ENCODE data around the gene AASDH. TPM values are rescaled to one million over a fixed set of nuclear protein-coding genes. Genes with fewer than 3 reads are reported as not detected.

Gene AASDH
- total RNA-seq, 1 donor from 2014 or later, result 8.1 TPM

DNA sequence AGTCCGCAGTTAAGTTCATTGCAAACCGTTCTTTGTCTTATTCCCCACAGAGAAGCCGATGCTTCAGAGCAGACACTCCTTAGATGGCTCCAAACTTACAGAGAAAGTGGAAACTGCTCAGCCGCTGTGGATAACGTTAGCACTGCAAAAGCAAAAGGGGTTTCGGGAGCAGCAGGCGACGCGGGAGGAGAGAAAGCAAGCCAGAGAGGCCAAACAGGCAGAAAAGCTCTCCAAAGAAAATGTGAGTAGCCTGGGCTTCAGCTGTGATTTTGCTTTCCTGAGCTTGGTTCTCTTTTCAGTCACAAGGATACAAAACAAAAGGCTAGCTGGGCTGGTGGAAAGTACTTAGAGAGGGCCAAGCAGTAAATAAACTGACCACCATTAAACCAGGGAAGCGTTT is 64.0 kb downstream of the AASDH start:
- intact Hi-C loops (cut with DNase I), result no loop called here

DNA sequence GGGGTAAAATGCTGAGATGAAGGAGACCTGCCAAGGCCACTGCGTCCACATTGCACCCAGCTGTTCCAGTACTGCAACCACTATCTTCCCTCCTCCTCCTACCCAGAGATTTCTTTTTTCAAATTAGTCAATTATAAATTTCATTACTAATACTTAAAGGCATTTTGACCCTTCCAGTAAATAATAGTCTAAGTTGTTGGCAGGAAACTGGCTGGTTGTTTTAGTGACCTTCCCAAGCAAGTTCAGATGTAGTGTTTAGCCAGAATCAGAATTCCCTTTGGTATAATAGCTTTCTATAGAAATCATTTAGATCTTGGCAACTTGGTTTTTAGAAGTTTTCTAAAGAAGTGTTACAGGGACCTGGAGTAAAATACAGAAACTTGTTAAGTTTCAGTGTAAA is 66.0 kb downstream of the AASDH start:
- intact Hi-C loops (cut with DNase I), result no loop called here

More for the DNA sequence above, 64.0 kb downstream of the AASDH start:
- DNase-seq (ENCODE audit: low spot score), result no peak

DNA sequence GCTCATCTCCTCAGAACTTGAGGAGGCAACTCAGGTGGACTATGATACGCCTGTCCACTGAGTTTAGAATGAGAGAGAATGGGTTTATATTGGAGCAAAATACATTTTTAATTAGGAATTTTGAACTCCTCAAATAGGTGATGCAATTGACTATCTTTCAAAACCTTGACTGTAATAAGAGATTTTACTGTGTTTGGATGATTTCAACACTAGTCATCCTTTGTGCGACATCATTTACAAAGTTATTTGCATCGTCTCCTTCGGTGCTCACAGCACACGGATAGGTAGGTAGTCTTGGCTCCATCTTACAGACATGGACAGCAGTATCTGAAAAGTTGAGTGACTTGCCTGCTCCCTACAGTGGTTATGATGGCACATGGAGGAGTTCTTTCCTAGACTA is 67.0 kb downstream of the AASDH start:
- no peak for DNase-seq (ENCODE audit: low spot score)
- intact Hi-C loops (cut with DNase I), result no loop called here

More for the DNA sequence above, 66.0 kb downstream of the AASDH start:
- DNase-seq (ENCODE audit: low spot score), result no peak

DNA sequence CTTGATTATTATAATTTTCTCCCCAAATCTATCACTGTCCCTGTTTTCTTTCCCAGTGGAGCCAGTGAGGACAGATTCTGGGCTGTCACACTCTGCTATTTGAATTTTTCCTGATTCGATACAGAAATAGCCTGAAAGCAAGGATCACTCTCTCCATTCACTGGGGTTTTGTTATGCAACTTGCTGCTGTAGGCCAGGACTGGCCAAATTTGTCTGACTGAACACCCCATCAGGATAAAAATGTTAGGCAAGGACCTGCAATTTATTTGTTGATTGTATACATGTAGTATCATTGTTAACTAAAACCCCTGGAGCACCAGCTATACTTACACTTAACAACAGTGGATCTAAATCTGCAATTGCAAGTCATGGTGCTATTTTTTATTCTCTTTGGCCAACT is 68.7 kb downstream of the AASDH start:
- intact Hi-C loops (cut with DNase I), result no loop called here
- DNase-seq (ENCODE audit: low spot score), result no peak

DNA sequence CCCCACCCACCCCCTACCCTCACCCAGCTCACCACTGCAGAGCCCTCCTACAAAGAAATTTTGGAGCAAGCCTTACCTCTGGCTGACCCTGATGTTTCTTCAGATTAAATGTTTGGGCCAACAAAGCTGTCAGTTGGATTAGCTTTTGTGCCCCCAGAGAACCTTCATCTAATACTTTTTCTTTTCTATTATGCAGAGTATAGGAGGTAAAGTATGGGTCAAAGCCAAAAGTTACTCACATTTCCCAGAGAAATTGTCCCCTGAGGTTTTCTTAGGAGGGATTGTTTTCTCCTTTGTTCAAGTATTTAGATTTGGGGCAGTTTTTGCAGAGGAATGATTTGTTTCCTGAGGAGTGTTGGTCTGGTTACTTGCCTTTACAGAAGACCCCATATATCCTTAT is 69.5 kb downstream of the AASDH start:
- intact Hi-C loops (cut with DNase I), result no loop called here
- no peak for DNase-seq (ENCODE audit: low spot score)

DNA sequence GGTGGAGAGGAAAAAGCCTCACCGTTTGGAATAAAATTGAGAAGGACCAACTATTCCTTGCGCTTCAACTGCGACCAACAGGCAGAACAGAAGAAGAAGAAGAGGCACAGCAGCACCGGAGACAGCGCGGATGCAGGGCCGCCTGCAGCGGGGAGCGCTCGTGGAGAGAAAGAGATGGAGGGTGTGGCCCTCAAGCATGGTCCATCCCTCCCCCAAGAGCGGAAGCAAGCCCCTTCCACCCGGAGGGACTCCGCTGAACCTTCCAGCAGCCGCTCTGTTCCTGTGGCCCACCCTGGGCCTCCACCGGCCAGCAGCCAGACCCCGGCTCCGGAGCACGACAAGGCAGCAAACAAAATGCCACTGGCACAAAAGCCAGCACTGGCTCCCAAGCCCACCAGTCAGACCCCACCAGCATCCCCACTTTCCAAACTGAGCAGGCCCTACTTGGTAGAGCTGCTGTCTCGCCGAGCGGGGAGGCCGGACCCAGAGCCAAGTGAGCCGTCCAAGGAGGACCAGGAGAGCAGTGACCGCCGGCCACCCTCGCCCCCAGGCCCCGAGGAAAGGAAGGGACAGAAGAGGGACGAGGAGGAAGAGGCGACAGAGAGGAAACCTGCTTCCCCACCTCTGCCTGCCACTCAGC is 71.2 kb downstream of the AASDH start:
- intact Hi-C loops (cut with DNase I), result no loop called here
- DNase-seq (ENCODE audit: low spot score), result no peak

DNA sequence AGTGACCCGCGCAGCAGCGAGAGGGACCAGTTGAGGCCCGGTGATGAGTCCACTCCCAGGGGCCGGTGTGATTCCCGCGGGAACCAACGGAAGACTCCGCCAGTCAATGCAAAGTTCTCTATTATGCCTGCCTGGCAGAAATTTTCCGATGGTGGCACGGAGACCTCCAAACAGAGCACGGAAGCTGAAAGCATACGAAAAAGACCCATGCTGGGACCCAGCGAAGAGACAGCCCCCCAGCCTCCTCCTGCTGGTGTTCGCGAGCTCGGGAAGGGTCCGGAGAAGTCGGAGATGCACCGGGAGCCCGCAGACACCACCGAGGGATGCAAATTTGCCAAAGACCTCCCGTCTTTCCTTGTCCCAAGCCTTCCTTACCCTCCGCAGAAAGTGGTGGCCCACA is 71.7 kb downstream of the AASDH start:
- intact Hi-C loops (cut with DNase I), result no loop called here
- DNase-seq (ENCODE audit: low spot score), result no peak

DNA sequence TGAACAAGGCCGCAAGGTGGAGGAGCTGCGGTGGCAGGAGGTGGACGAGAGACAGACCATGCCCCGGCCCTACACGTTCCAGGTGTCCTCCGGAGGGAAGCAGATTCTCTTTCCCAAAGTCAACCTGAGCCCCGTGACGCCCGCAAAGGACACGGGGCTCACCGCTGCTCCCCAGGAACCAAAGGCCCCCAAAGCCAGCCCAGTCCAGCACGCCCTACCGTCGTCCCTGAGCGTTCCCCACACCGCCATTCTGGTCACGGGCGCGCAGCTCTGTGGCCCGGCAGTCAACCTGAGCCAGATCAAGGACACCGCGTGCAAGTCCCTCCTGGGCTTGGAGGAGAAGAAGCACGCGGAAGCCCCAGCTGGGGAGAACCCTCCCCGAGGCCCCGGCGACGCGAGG is 72.2 kb downstream of the AASDH start:
- intact Hi-C loops (cut with DNase I), result no loop called here
- DNase-seq (ENCODE audit: low spot score), result no peak

DNA sequence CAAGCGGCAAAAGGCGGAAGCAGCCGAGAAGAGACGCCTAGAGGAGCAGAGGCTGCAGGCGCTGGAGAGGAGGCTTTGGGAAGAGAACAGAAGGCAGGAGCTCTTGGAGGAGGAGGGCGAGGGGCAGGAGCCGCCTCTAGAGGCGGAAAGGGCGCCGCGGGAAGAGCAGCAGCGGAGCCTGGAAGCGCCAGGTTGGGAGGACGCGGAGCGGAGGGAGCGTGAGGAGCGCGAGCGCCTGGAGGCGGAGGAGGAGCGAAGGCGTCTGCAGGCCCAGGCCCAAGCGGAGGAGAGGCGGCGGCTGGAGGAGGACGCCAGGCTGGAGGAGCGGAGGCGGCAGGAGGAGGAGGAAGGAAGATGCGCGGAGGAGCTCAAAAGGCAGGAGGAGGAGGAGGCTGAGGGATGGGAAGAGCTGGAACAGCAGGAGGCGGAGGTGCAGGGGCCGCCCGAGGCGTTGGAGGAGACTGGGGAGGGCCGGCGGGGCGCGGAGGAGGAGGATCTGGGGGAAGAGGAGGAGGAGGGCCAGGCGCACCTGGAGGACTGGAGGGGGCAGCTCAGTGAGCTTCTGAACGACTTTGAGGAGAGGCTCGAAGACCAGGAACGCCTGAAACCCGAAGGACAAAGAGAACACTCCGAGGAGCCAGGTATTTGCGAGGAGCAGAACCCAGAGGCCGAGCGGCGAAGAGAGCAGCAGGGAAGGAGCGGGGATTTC is 72.9 kb downstream of the AASDH start:
- intact Hi-C loops (cut with DNase I), result no loop called here
- no peak for DNase-seq (ENCODE audit: low spot score)

DNA sequence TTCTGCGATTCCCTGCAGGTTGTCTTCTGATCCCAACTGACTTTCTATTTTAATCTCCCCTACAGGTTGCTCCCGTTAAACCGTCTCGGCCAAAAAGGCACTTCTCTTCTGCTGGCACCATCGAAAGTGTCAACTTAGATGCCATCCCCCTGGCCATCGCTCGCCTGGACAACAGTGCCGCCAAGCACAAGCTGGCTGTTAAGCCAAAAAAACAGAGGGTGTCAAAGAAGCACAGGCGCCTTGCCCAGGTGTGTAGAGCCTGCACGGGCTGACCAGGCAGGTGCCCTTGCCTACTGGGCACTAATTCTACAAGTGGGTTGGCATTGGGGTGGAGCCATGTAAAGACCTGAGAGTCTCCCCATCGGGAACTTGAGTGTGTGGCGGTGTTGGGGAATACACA is 74.2 kb downstream of the AASDH start:
- no peak for DNase-seq (ENCODE audit: low spot score)
- intact Hi-C loops (cut with DNase I), result no loop called here

DNA sequence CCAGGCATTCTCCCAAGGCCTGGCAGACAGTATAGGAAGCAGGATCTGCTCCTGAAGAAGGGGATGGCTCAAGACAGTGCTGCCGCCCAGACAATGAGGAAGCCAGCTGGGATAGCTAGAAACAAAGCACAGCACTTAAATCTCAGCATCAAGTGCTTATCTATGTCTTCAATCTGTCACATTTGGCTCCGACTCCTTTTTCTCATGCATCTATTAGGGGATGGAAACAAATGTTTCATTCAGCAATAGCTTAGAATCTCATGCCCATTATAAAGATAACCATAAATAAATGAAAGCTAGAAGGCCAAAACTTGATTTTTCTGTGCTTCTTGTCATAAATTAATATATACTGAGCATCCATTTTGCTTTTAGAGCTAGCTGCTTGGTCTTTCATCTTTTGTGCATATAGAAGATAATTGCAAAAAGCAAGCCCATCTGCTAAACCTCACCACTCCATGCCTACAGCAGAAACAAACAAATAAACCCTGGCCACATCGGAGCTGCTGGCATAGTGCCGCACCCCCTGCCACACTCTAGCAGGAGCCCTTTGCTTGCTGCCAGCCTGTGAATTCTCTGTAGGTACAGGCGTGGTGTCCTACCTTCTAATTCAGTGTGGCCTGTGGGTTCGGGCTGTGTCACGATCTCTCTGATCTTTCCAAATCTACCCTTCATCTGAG is 75.9 kb downstream of the AASDH start:
- DNase-seq (ENCODE audit: low spot score), result no peak
- intact Hi-C loops (cut with DNase I), result no loop called here

DNA sequence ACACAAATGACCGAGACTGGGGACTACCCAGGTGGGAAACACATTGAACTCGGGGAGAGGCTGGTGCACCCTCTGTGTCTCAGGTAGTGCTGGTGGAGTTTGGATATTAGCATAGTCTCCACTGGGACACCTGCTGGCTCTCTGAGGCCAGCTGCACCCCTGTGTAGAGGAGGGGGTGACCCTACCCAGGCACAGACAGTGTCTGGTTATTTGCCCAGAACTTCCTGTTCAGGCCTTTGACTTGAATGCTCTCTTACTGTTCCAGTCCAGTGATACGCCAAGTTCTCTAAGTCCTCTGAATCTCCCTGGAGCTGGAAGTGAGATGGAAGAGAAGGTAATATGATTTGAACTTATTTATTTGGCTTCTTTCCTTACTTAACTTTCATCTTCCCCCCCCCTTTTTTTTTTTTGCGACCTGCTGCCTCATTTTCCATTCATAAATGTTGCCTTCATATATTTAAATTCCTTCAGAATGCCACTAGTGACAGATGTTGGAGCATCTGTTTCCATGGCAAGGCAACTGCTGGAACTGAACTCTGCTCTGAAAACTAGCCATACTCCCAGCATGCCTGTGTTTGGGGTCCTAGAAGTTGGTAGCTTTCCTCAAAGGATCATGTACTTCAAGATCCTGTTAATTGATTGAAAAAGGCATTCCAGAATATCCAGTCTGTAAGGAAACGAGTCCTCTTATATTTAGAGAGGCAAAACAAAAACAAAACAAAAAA is 76.7 kb downstream of the AASDH start:
- no peak for DNase-seq (ENCODE audit: low spot score)
- intact Hi-C loops (cut with DNase I), result no loop called here

DNA sequence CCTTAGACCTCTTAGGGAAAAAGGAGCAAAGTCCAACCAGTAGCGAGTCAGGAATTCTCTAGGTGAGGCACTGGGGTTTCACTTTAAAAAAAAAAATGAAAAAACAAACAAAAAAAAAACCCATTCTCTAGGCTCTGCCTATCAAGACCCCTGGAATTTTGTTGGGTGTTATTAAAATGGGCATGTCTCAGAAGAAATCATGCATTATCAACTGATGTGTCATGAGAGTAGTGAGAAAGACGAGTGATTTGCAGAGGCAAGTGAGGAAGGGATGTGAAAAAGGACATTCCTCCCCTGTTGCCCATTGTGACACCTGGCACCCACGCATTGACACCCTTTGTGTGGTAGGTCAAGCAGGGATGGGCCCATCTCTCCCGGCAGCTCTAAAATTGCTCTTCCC is 78.9 kb downstream of the AASDH start:
- intact Hi-C loops (cut with DNase I), result loop anchor here (10.0 kb wide), 1 partner anchor 264 kb away; a partner anchor contains a TSS
- no peak for DNase-seq (ENCODE audit: low spot score)

DNA sequence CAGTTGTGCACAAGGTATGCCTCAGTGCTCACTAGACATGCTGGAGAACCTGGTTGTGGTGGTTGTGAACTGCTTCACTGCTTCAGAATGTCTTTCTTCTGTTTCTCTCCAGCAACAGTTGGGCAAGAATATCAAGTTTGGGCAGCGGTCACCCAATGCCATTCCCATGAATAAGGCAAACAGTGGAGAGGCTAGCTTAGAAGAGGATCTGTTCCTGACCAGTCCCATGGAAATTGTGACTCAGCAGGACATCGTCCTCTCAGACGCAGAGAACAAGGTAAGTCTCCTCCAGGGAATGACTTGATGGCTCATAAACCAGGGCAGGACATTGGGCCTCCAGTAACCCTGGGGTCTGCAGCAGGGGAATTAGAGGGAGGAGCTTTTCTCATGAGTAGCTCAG is 79.9 kb downstream of the AASDH start:
- DNase-seq (ENCODE audit: low spot score), result no peak
- intact Hi-C loops (cut with DNase I), result loop anchor here (10.0 kb wide), 1 partner anchor 263 kb away; a partner anchor contains a TSS

DNA sequence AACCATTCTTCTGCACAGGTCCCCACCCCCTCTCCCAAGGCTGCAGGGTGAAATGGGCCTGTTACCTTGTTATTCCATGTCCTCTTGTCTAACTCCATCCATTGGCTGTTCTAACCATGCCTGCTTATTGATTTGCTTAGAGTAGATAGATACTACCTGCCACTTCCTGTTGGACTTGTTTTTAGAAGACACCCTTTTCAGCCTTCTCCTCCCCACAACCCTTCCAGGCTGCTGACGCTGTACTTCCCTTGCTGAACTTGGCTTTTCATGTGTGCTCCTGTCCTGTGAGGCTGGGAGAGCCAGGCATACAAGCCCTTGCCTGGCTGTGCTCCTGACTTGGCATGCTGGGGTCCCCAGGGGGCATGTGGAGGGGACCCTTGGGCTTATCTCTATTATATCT is 81.9 kb downstream of the AASDH start:
- no peak for DNase-seq (ENCODE audit: low spot score)
- intact Hi-C loops (cut with DNase I), result loop anchor here (10.0 kb wide), 1 partner anchor 261 kb away; a partner anchor contains a TSS

DNA sequence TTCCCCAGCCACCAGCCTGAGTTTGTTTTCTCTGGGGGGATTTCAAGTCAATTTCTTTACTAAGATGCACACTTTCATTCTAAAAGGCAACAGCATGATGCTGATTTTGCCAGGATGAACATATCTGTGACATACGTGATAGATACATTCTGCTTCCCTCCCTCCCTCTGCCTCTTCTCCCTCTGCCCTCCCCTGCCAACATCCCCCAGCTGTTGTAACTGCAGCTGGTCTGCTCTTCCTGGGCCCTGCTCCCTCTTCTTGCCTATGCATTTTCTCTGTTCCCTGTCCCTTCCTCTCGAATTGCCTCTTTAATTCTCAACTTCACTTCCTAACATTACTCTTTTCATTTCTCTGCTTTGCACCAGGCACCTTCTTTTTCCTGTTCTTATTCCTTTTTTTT is 83.4 kb downstream of the AASDH start:
- no peak for DNase-seq (ENCODE audit: low spot score)
- intact Hi-C loops (cut with DNase I), result loop anchor here (10.0 kb wide), 1 partner anchor 259 kb away; a partner anchor contains a TSS

DNA sequence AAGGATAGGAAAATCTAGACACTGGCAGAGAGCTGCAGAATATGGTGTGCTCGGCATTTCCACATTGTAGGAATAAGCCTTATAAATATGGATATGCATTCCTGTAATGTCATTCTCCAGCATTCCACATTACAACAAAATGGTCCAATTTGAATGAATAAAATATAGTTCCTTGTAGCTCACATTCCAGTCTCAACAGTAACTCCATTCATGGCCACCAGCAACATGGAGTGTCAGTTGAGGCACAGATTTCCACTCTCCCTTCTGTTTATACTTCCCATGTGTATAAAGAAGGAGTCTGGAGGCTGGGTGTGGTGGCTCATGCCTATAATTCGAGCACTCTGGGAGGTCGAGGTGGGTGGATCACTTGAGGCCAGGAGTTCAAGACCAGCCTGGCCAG is 84.5 kb downstream of the AASDH start:
- no peak for DNase-seq (ENCODE audit: low spot score)
- intact Hi-C loops (cut with DNase I), result loop anchor here (10.0 kb wide), 1 partner anchor 258 kb away; a partner anchor contains a TSS

DNA sequence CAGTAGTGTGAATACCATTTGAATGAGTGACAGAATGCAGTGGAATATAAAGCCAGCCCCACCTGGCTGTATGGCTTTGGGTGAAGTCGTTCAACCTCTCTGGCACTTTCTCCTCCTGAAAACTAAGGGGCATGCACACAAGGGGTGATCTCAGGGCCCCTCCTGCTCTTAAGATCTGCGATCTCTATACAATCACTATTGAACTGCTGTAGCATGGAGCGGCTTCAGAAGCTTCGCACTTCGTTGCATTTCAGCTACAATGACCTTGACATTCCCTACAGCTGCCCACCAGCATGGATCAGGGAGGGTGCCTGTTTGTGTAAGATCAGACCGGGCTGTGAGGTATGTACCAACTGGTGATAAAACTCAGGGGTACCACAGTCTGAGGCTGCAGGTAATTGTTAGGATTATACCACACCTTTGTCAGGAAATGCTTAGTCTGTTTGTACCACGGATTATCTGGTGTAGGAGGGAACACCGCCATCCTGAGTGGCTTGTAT is 85.2 kb downstream of the AASDH start:
- DNase-seq (ENCODE audit: low spot score), result no peak
- intact Hi-C loops (cut with DNase I), result loop anchor here (2.0 to 10.0 kb wide), 2 partner anchors 257 to 353 kb away; partner anchors contain the start of gene CEP135

DNA sequence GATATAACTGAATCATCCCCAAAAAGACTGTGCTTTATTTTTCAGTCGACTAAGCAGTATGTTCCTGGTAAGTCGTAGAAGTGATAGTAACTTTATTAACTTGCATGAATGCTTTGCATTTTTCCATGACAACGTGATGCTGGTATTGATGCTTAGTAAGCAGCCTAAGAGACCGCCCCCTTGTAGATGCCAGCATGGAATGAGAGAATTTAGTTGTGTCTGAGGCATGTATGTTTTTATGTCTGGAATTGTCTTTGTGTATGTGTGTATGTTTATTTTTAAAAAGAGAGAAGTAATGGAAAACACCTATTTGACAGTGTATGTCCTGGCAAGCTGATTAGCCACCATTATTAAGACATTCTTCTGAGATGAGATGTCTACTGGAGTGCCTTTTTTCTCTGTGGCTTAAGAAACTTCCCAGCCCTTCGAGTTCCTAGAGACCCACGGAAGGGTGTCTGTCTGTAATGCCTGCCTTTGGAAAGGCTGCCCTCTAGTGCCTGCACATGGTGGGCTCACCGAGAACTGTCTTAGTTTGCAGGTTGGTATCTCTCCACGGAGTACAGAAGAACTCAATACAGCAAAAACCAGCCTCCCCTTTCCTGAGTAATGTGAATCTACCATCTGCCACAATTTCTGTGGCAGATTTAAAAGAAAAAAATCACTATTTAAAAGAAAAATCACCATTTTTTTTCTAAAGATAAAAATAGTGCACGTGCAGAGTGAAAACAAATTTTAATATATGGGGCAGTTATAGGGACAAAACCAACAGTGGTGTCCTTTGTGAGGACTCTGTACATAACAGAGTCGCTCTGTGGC is 85.9 kb downstream of the AASDH start:
- intact Hi-C loops (cut with DNase I), result loop anchor here (2.0 to 10.0 kb wide), 2 partner anchors 257 to 353 kb away; partner anchors contain the start of gene CEP135
- no peak for DNase-seq (ENCODE audit: low spot score)

Measured in cardiac septum (tissue), 1 donor.